ENCODE results near the gene SNX6. TPM values are rescaled to one million over a fixed set of nuclear protein-coding genes. Genes with fewer than 3 reads are reported as not detected.
A peak's percentile ranks its signal among the peaks of the same experiment; 100 is the strongest.

SNX6 gene
- total RNA-seq, 1 donor from 2014 or later = 125 TPM

DNA sequence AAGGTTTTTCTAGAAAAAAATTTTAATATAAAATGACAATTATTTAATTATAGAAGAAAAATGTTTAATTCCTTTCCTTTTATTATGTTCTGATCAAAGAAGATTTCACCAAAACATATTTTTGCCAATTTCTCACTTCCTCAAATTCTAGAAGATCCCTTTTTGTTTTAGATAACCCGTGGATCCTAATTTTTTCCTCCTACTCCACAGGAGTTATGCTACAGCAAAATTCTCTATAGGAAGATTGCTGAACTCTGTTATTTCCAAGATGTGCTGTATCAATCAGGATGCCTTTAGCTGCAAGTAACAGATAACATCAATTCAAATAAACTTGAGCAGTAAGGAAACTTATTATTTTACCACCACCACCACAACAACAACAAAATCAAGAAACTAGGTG, 3.8 kb upstream of the SNX6 start:
- no peak for DNase-seq (ENCODE audit: low read depth)
- H3K4me3 ChIP-seq (ENCODE audit: low read depth, low read length) = no peak overlapping the region
- TF ChIP-seq, protein P1, sequence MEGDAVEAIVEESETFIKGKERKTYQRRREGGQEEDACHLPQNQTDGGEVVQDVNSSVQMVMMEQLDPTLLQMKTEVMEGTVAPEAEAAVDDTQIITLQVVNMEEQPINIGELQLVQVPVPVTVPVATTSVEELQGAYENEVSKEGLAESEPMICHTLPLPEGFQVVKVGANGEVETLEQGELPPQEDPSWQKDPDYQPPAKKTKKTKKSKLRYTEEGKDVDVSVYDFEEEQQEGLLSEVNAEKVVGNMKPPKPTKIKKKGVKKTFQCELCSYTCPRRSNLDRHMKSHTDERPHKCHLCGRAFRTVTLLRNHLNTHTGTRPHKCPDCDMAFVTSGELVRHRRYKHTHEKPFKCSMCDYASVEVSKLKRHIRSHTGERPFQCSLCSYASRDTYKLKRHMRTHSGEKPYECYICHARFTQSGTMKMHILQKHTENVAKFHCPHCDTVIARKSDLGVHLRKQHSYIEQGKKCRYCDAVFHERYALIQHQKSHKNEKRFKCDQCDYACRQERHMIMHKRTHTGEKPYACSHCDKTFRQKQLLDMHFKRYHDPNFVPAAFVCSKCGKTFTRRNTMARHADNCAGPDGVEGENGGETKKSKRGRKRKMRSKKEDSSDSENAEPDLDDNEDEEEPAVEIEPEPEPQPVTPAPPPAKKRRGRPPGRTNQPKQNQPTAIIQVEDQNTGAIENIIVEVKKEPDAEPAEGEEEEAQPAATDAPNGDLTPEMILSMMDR (conservative IDR thresholded peaks at IDR 0.05; ENCODE audit: low read depth, low read length) = no peak

DNA sequence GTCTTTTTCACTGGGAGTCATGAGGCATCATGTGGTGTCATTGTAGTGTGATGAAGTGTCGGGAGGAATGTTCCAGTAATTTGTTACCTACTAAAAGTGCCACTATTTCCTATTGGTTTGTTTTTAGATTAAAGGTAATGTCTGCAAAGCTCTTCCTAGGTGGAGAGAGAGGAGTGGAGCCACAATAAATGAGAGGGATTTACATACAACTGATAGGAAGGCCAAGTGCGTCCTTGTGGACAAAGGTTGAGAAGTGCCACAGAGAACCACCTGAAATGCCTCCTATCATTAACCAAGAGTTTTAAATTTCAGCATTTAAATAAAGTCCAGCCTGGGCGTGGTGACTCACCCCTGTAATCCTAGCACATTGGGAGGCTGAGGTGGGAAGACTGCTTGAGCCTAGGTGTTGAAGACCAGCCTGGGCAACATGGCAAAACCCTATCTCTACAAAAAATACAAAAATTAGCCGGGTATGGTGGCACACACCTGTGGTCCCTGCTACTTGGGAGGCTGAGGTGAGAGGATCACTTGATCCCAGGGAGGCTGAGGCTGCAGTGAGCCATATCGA, 2.5 kb upstream of the SNX6 start:
- no peak for DNase-seq (ENCODE audit: low read depth)
- TF ChIP-seq, protein P1 (conservative IDR thresholded peaks at IDR 0.05; ENCODE audit: low read depth, low read length) = no peak
- no peak overlapping the region for H3K4me3 ChIP-seq (ENCODE audit: low read depth, low read length)

DNA sequence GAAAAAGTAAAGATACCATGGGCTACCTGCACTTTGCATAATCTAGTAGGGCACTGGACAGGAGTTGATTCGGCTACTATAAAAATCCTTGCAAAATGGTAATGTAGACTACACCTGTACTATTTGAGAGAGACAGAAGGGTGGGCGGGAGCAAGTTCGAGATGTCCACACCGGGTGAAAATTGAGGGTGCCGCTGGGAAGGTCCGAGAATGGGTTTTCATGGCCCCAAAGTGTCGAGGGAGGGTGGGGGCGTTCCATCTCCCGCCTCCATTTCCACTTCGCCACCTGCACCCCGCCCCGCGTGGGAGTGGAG, 648 bp downstream of the SNX6 start:
- TF ChIP-seq, protein P1 (conservative IDR thresholded peaks at IDR 0.05; ENCODE audit: low read depth, low read length) = no peak
- no peak for DNase-seq (ENCODE audit: low read depth)
- peak overlapping the region; percentile 99 for H3K4me3 ChIP-seq (ENCODE audit: low read depth, low read length)

DNA sequence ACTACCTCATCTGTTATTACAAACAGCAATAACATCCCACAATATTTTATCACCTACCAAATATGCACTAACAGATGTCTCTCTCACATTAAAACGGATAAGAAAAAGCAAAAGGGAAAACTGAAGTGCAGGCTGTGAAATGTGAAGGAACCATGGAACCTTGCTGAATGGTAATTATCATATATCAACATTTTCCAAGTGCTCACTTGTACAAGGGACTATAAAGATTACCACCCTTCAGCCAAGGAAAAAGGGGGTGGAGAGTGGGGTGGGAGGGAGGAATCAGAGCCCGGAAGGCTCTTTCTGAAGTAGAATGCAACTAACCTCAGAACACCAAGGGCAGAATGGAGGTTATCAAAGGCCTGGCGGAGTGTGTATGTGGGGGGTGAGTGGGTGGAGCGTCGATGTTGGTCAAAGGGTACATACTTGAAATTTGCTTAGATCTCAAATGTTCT, 1.2 kb downstream of the SNX6 start:
- H3K4me3 ChIP-seq (ENCODE audit: low read depth, low read length) = peak overlapping the region; percentile 99
- TF ChIP-seq, protein P1 (conservative IDR thresholded peaks at IDR 0.05; ENCODE audit: low read depth, low read length) = no peak
- DNase-seq (ENCODE audit: low read depth) = no peak

DNA sequence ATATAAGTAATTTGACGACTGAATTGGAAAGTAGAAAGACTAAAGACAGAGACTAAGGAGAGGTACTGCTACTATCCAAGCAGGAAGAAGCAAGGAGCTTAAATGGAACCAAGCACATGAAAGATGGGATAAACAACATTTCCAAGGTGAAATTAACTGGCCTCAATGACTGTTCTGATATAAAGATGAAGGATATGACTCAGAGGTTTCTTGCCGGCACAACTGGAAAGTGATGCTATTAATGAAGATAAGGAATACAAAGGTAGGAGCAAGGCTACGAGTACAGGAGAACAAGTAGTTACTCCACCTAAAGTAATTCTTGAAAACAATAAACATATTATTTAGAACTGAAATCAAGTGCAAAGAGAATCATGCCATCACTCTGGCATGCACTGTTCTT, 6.4 kb downstream of the SNX6 start:
- DNase-seq (ENCODE audit: low read depth) = no peak
- TF ChIP-seq, protein P1 (conservative IDR thresholded peaks at IDR 0.05; ENCODE audit: low read depth, low read length) = no peak
- no peak overlapping the region for H3K4me3 ChIP-seq (ENCODE audit: low read depth, low read length)

- TF ChIP-seq, protein P1 (conservative IDR thresholded peaks at IDR 0.05; ENCODE audit: low read depth, low read length) = no peak
- H3K4me3 ChIP-seq (ENCODE audit: low read depth, low read length) = no peak overlapping the region
- DNase-seq (ENCODE audit: low read depth) = no peak
Observed at GRCh38 chr14:34620839-34621238, 9.1 kb downstream of the SNX6 start.

DNA sequence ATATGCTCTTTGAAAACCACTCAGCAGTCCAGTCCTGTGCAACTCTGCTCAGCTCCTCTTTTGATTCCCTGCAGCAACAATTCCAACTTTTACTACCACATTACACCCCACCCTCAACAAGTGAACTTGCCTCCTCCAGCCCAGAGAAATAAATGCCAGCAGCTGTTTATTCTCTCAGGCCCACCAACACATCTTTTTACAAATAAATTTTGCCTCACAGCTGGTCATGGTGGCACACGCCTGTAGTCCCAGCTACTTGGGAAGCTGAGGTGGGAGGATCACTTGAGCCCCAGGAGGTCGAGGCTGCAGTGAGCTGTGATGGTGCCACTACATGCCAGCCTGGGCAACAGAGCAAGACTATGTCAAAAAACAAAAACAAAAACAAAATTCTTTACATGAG, 9.8 kb downstream of the SNX6 start:
- TF ChIP-seq, protein P1 (conservative IDR thresholded peaks at IDR 0.05; ENCODE audit: low read depth, low read length) = no peak
- no peak for DNase-seq (ENCODE audit: low read depth)
- H3K4me3 ChIP-seq (ENCODE audit: low read depth, low read length) = no peak overlapping the region

All from epithelial cell of proximal tubule (primary cell).